Measurements from ENCODE around the gene ACO1. TPM values are rescaled to one million over a fixed set of nuclear protein-coding genes. Genes with fewer than 3 reads are reported as not detected.

Gene ACO1
- total RNA-seq, 3 donors from 2014 or later = 44.2 to 169 (median 47.1) TPM

DNA sequence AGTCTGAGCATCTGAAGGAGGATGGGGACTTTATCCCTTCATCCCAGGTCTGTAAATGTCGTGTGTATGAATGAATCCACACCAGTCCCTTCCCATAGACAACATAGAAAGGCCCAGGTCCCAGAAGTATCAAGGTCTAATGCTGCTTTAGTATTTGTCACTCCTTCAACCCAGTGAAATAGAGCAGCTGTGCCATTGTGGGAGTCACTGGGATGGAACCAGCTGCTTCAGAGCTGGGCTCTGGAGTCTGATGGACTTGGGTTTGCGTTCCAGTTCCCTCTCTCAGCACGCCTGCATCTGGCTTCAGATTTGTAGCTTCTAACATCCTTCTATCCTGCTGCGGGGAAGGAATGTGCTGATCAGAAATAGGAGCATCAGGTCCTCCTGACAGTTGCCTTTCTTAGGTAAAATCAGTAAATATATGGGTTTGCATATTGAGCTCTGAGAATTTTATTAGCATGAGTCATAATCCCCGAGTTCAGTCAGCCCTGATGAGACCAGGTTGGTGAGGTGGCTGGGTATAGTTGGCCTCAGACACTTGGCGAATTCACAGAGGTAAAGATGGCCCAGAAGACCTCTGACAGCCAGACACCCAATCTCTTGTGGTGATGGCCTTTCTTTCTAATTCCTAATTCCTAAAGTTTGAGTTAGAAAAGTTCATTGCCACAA, 10.1 kb downstream of the ACO1 start:
- Histone ChIP-seq H3K4me3 (no peak overlapping the region), H3K36me3 (no peaks in the 10 kb centered on the region), H3K4me1 (no peaks in the 10 kb centered on the region), H3K27ac (peak overlapping the region in 1 of 2 donors; percentile 62), H3K27me3 (no peaks in the 10 kb centered on the region), H3K9me3 (no peaks in the 10 kb centered on the region)
- intact Hi-C loops (cut with DNase I; ENCODE audit: low total_unique reads) = no loop called here
- TF ChIP-seq, protein P1, sequence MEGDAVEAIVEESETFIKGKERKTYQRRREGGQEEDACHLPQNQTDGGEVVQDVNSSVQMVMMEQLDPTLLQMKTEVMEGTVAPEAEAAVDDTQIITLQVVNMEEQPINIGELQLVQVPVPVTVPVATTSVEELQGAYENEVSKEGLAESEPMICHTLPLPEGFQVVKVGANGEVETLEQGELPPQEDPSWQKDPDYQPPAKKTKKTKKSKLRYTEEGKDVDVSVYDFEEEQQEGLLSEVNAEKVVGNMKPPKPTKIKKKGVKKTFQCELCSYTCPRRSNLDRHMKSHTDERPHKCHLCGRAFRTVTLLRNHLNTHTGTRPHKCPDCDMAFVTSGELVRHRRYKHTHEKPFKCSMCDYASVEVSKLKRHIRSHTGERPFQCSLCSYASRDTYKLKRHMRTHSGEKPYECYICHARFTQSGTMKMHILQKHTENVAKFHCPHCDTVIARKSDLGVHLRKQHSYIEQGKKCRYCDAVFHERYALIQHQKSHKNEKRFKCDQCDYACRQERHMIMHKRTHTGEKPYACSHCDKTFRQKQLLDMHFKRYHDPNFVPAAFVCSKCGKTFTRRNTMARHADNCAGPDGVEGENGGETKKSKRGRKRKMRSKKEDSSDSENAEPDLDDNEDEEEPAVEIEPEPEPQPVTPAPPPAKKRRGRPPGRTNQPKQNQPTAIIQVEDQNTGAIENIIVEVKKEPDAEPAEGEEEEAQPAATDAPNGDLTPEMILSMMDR (IDR thresholded peaks at IDR 0.05) = no peak
- no peak for TF ChIP-seq POLR2A (IDR thresholded peaks at IDR 0.05)
- no peak for TF ChIP-seq POLR2AphosphoS5 (IDR thresholded peaks at IDR 0.05)
- no peak for DNase-seq (ENCODE audit: low spot score in 2 of 2)

- Histone ChIP-seq H3K27ac (peak overlapping the region in 1 of 2 donors; percentile 62), H3K4me3 (no peak overlapping the region), H3K9me3 (no peaks in the 10 kb centered on the region), H3K4me1 (no peaks in the 10 kb centered on the region), H3K27me3 (no peaks in the 10 kb centered on the region), H3K36me3 (no peaks in the 10 kb centered on the region)
- no peak for DNase-seq (ENCODE audit: low spot score in 2 of 2)
- intact Hi-C loops (cut with DNase I; ENCODE audit: low total_unique reads) = no loop called here
- no peak for TF ChIP-seq POLR2A (IDR thresholded peaks at IDR 0.05)
- TF ChIP-seq POLR2AphosphoS5 (IDR thresholded peaks at IDR 0.05) = peak; percentile 21 to 70 (median 23)
Observed at GRCh38 chr9:32395510-32396216, 11.2 kb downstream of the ACO1 start.

DNA sequence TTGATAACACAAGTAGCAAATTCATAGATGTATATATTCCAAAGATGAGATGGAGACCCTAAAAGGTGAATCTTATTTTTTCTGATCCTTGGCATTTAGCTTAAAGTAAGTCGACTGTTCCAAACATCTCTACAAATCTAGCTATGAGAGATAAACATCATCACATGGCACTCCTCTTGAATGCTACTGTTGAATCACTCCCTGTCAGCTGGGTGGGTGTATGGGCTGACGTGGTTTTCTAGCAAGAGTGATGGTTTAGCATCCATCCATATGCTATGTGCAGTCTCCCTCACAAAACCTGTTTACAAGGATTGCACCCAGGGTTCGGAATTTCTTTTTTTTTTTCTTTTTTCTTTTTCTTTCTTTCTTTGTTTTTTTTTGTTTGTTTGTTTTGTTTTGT, 13.8 kb downstream of the ACO1 start:
- Histone ChIP-seq H3K4me3 (no peak overlapping the region), H3K4me1 (no peaks in the 10 kb centered on the region)
- intact Hi-C loops (cut with DNase I; ENCODE audit: low total_unique reads) = no loop called here

GRCh38 chr9:32399110-32399815, 14.8 kb downstream of the ACO1 start:
- intact Hi-C loops (cut with DNase I; ENCODE audit: low total_unique reads) = no loop called here
- no peaks in the 10 kb centered on the region for H3K4me1 ChIP-seq

More for the DNA sequence above, 13.8 kb downstream of the ACO1 start:
- Histone ChIP-seq H3K27me3 (no peaks in the 10 kb centered on the region), H3K9me3 (no peaks in the 10 kb centered on the region), H3K36me3 (no peaks in the 10 kb centered on the region), H3K27ac (no peak overlapping the region)
- DNase-seq (ENCODE audit: low spot score in 2 of 2) = no peak
- TF ChIP-seq, protein P1 (IDR thresholded peaks at IDR 0.05) = no peak
- no peak for TF ChIP-seq POLR2AphosphoS5 (IDR thresholded peaks at IDR 0.05)
- TF ChIP-seq POLR2A (IDR thresholded peaks at IDR 0.05) = no peak

GRCh38 chr9:32401488-32401887, 17.0 kb downstream of the ACO1 start:
- no peak for DNase-seq (ENCODE audit: low spot score in 2 of 2)
- TF ChIP-seq POLR2AphosphoS5 (IDR thresholded peaks at IDR 0.05) = no peak
- TF ChIP-seq POLR2A (IDR thresholded peaks at IDR 0.05) = no peak
- TF ChIP-seq, protein P1 (IDR thresholded peaks at IDR 0.05) = no peak
- intact Hi-C loops (cut with DNase I; ENCODE audit: low total_unique reads) = no loop called here
- no peaks in the 10 kb centered on the region for H3K4me1 ChIP-seq
- no peaks in the 10 kb centered on the region for H3K27me3 ChIP-seq
- peaks cover 0 to 9% of the 10 kb centered on the region in 2 donors for H3K9me3 ChIP-seq
- no peaks in the 10 kb centered on the region for H3K36me3 ChIP-seq
- H3K4me3 ChIP-seq = no peak overlapping the region
- H3K27ac ChIP-seq = no peak overlapping the region

More at GRCh38 chr9:32399110-32399815, 14.8 kb downstream of the ACO1 start:
- DNase-seq (ENCODE audit: low spot score in 2 of 2) = no peak
- Histone ChIP-seq H3K9me3 (no peaks in the 10 kb centered on the region), H3K36me3 (no peaks in the 10 kb centered on the region), H3K27ac (no peak overlapping the region), H3K4me3 (no peak overlapping the region), H3K27me3 (no peaks in the 10 kb centered on the region)
- TF ChIP-seq POLR2AphosphoS5 (IDR thresholded peaks at IDR 0.05) = no peak
- no peak for TF ChIP-seq POLR2A (IDR thresholded peaks at IDR 0.05)
- TF ChIP-seq, protein P1 (IDR thresholded peaks at IDR 0.05) = no peak
